GM19372 (cell line): Measurements from ENCODE around the gene THADA.

ENCODE experiments used
- ATAC-seq: cut with Tn5 transposase; IDR thresholded peaks from one replicate; pipeline ENCODE4 v1.9.1; 2021; ENCODE audit warnings: mild to moderate bottlenecking, low read depth, moderate library complexity; ENCODE audit not compliant: unreplicated experiment

Gene THADA

DNA sequence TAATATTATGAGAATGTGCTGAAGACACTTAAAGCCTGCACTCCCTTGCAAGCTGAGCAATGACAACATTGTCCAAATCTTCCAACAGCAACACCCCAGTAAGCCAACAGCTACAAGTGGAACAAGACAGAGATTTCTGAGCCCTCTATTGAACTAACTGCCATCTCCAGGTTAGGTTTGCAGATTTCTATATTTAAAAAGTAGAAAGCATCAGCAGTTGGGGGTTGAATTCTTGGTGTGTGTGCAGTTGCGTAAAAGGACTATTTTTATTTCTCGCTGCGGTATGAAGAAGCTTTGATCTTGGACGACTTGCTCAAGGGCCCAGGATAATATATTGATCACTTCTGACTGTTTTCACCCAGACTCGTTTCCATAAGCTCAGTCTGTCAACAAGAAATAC lies 263.2 kb downstream of the THADA start:
- ATAC-seq = no peak

- no peak for ATAC-seq
Measured at GRCh38 chr2:43331422-43331821, 264.4 kb downstream of the THADA start.

DNA sequence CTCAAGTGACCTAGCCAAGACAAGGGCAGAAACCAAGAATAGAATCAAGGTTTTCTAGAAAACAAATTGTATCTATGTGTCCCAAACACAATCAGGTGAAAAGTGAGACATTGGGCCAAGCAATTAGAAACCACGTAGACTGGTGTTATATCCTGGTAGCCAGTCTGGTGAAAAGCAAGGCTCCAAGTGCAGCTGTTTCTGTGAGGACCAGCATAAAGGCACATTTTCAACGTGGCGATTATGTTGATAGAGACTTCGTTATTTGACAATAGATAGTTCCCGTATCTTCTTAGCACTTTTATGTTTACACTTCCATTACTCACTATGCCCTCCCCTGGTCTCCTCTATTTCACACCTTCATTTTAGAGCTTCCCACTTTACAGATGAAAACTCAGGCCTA lies 266.2 kb downstream of the THADA start:
- ATAC-seq = no peak

DNA sequence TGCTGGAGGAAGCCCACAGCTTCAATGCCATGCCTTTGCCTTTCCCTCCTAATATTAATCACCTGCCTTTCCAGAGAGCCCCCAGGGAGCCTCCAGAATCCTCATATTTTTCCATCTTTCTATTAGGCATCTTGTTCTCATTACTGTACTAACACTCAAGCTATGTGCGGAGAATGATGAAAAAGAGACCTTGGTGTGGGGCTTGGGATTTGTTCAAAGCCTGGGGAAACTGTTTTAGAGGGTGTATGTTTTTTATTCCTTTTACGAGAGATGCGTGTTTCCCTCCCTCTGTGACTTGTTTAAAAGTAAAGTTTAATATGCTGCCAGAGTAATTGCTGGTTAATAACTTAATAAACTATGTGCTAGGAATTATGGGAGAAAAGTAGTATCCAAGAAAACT lies 267.0 kb downstream of the THADA start:
- no peak for ATAC-seq

DNA sequence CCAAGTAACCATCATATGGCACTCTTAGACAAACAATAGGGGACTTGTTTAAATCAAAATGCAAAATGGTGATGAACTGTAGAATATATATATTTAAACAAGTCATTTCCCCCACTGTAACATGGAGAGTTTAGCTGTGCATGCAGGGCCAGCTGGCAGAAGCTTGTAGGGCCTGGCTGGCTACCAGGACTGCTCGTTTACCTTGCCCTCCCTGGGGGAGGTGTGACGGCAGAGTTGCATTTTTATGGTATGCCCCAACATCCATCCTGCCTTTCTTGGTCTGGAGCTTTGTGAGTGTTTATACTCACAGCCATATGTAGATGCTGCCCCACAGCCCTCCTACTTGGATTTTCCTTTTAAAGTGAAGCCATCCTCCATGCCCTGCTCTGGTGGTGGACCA lies 267.7 kb downstream of the THADA start:
- ATAC-seq = no peak

GRCh38 chr2:43327119-43327518 lies 268.7 kb downstream of the THADA start:
- no peak for ATAC-seq

DNA sequence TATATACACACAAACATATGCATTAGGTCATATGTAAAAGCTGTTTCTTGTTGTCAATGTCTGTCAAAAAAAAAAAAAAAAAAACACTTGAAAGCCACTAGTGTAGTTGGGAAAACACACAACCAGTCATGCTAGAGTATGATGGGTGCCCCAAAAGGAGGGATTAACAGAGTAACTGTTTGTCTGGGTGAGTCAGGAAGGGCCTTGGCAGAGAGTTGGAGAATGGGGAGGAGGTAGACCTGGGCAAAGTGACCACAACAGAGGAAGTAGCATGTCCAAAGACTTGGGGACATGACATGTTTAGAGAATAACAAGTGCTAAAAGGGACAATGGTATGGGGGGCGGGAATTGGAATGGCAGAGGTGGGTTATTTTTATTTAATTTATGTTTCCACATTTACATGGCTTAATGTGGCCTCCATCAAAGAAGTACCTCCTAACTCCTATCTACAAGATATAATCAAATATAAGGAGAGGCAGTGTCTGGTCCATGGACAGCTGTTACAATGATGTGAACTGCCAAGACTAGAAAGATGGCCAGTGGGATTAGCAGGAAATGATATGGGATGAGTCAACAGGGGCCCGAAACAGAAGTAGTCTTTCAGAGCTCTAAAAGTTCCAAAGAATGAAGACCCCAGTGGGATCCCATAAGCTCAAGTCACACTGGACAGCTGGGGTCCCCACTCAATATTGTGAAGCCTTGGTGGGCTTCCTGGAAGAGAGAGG lies 269.6 kb downstream of the THADA start:
- ATAC-seq = no peak

DNA sequence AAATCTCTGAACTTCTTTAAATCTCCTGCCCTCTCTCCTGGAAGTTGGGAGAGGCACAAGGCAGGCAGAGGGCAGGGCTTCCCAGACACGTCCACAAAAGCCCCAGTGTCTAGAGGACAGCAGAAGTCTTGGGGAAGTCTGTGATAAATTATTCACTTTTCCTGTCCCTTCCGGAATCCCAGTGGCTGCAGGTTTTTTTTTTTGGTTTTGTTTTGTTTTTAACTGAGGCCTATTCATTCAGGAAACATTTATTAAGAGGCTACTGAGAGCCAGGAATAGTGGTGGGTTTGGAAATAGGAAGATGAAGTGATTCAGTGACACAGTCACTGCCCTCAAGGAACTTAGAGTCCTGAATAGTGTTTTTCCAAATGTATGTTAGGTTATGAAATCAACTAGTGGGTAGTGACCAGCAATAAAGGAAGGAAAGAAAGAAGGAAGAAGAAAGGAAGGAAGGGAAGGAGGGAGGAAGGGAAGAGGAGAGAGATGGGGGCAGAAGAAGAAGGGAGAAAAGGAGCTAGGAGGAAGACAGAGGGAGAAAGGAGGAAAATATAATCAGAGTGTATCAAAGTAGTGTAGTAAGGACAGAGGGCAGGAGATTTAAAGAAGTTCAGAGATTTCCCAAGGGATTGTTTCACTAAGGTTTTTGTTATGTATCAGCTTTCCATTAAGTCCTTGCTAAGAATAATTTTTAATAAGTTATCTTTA lies 270.6 kb downstream of the THADA start:
- no peak for ATAC-seq

- no peak for ATAC-seq
Measured at GRCh38 chr2:43324259-43325106, 271.4 kb downstream of the THADA start.

DNA sequence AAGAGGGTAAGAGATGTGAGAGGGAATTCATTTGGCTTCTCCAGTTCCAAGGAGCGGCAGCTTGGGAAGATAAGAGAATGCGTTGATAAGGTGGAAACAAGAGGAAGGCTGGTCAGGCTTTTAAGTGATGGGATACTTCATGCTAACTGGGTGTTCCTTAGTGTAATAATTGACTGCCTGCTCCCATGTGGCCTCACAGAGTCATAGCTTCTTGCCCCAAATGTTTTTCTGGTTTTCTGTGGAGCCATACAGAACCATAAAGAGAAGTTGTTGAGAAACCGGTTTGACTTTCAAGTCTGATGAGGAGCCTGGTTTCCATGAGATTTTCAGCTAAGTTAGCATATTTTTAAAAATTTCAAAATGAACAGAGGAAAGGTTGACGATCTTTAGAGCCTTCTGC lies 272.0 kb downstream of the THADA start:
- no peak for ATAC-seq

GRCh38 chr2:43321446-43321845 lies 274.4 kb downstream of the THADA start:
- no peak for ATAC-seq

- no peak for ATAC-seq
Measured at GRCh38 chr2:43319541-43319940, 276.3 kb downstream of the THADA start.

- ATAC-seq = no peak
Measured at GRCh38 chr2:43318791-43319190, 277.0 kb downstream of the THADA start.

- ATAC-seq = no peak
Measured at GRCh38 chr2:43317680-43318079, 278.2 kb downstream of the THADA start.

DNA sequence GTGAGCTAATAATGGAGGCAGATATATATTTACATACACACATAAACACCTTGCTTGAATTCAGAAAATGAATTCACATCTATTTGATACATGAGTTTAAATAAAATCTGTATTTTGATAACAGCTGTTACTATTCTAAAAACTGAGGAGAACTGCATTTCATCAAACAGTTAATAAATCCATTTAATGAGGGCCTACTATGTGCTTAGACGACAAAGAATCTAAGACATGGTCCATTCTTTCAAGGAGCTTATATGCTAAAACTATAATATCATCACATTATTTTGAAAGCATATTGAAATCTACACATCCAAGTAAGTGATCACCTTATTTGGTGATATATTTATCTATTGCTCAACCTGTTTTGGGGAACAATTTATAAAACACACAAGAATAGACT lies 278.6 kb downstream of the THADA start:
- ATAC-seq = no peak

DNA sequence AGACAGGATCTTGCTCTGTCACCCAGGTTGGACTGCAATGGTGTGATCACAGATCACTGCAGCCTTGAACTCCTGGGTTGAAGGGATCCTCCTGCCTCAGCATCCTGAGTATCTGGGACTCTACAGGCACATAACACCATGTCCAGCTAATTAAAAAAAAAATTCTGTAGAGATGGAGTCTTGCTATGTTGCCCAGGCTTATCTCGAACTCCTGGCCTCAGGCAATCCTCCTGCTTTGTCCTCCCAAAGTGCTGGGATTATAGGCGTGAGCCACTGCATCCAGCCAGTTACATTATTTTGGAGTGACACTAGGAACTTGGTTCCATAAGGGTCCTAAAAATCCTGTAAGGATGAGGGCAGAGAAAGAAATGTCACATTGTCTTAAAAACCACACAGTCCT lies 280.4 kb downstream of the THADA start:
- ATAC-seq = no peak

GRCh38 chr2:43314299-43314927 lies 281.4 kb downstream of the THADA start:
- no peak for ATAC-seq

- no peak for ATAC-seq
Measured at GRCh38 chr2:43313642-43314017, 282.2 kb downstream of the THADA start.

DNA sequence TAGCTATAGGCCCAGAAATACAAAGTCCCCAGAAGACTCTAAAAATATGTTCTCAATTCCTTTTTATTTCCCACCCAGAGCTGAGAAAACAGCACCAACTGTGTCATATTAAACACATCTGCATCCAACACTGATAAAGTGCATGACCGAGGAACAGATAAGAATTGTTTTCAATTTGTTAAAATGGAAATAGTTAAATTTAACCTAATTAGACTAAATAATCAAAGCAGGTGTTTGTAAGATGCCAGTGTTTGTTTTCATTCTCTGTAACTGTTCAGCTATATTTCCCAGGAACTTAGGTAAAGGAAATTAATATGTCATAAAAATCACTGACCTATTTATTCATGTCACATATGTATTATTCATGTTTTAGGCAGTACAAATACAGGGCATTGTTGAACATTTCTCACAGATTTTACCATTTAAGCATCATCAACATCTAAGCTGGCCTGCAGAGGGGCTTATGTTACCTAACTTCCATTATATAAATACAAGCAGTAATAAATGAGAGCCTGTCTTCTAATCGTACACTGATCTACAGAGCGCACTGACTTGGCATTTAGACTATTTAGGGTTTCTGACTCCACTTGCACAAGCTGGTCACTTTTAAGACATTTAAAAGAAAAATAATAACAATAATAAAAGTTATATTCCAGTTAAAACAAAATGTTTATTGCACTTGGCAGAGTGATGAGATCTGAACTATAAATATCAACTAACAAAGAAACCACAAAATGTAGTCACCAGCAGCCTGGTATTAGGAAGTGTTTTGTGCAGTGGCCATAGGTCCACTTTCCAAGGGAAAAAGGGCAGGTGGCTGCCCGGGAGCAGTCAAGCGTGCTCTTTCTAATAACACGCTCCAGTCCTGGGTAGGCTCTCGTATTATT lies 282.8 kb downstream of the THADA start:
- no peak for ATAC-seq

GRCh38 chr2:43311276-43311675 lies 284.6 kb downstream of the THADA start:
- ATAC-seq = no peak
